HT1080 (cell line): Measurements from ENCODE around the gene OR4A5. TPM values are rescaled to one million over a fixed set of nuclear protein-coding genes. Genes with fewer than 3 reads are reported as not detected.
"Not testable (repeated sequence)": the region's sequence is repeated elsewhere in the genome, so short reads cannot be mapped to it uniquely, and the experiment has no call there.

Experiments used
- DNase-seq: peaks from one replicate; pipeline ENCODE4 v3.0.0-alpha.2; 2015; ENCODE audit warnings: low read depth
- polyA plus RNA-seq, 2 experiments: library from polyadenylated mRNA; depleted of rRNA; stranded (reverse); fragments of >200 nt; gene quantifications; 2 replicates each; pipeline ENCODE4 v1.2.3, GENCODE V29; 2015
- total RNA-seq: library from RNA; depleted of rRNA; stranded (reverse); fragments of >200 nt; shearing (Covaris generic); gene quantifications from 2 replicates; pipeline ENCODE4 v1.2.3, GENCODE V29; 2014; rRNA removed

The OR4A5 gene, protein sequence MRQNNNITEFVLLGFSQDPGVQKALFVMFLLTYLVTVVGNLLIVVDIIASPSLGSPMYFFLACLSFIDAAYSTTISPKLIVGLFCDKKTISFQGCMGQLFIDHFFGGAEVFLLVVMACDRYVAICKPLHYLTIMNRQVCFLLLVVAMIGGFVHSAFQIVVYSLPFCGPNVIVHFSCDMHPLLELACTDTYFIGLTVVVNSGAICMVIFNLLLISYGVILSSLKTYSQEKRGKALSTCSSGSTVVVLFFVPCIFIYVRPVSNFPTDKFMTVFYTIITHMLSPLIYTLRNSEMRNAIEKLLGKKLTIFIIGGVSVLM
- total RNA-seq, result not detected in 2 replicates
- not detected in 2 replicates for polyA plus RNA-seq (2015; cell fraction: cytosol; rRNA removed)
- not detected in 2 replicates for polyA plus RNA-seq (2015; cell fraction: nucleus; rRNA removed)

DNA sequence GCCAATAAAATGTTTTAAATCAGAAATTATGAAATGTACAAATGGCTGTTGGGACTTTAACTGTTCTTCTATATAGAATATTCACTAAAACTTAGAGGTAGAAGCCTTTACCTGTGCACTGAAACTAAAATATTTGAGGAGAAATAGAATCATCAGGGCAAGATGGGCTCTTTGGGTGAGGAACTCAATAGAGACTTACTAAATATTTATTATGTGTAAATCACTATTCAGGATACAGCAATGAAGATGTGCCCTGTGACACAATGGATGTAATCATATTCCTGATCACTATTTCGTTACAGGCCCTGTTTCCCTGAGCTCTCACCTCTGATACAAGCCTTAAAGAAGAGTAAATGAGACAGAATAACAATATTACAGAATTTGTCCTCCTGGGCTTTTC, at the start of gene OR4A5:
TSS of gene OR4A5 (plus strand) at position 301 of the 400 bp plus-strand sequence. CDS start at position 354, 53 bp downstream.
- DNase-seq, result not testable (repeated sequence)

DNA sequence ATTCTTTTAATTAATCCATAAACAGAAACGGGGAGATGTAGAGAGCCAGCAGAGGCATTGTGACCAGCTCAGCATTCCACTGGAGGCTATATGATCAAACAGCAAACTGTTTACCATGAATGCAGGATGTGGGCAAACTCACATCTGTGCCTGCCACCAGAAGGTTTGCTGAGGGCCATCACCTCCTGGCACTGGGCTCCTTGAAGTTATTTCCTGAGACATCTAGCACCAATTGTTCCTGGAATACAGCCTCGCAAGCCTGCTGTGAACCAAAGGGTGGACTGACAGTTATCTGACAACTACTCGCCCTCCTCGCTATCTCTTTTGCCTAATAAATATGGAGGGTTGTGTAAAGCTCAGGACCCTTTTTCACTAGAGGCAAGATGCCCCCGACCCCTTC, 13.5 kb downstream of the OR4A5 start:
- not testable (repeated sequence) for DNase-seq

Other genes starting within 250 kb of the OR4A5 start
- gene OR4C46, start 102.8 kb upstream of the OR4A5 start, total RNA-seq, result not detected in 2 replicates